GM19023 (cell line): ENCODE measurements around the gene SELENOM.
A peak's percentile ranks its signal among the peaks of the same experiment; 100 is the strongest.
"Not testable (repeated sequence)": the region's sequence is repeated elsewhere in the genome, so short reads cannot be mapped to it uniquely, and the experiment has no call there.

Experiments
- ATAC-seq: cut with Tn5 transposase; IDR thresholded peaks from one replicate; pipeline ENCODE4 v1.9.1; 2021; ENCODE audit warnings: mild to moderate bottlenecking, moderate library complexity; ENCODE audit not compliant: unreplicated experiment

SELENOM gene

DNA sequence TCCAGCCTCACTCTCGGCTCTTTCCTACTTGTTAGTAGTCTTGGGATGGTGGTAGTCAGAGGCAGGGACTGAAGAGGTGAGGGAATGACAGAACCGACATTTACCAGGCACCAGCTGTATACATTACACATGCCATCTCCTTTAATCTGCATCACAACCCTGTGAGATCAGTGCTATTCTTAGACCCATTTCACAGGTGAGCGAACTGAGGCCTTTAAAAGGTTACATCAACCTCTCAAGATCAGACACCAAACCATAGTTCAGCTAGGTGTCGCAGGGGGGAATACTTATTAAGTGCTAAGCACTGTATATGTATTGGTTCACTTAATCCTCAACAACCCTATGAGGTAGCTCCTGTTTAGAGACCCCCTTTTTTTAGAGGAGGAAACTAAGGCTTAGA is 27.3 kb upstream of the SELENOM start:
- ATAC-seq, result no peak

DNA sequence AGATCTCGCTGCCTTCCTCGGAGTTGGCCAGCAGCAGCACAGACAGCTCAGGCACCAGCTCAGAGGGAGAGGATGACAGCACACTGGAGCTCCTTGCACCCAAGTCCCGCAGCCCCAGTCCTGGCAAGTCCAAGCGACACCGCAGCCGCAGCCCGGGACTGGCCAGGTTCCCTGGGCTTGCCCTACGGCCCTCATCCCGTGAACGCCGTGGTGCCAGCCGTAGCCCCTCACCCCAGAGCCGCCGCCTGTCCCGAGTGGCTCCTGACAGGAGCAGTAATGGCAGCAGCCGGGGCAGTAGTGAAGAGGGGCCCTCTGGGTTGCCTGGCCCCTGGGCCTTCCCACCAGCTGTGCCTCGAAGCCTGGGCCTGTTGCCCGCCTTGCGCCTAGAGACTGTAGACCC is 26.5 kb upstream of the SELENOM start:
- ATAC-seq, result no peak

DNA sequence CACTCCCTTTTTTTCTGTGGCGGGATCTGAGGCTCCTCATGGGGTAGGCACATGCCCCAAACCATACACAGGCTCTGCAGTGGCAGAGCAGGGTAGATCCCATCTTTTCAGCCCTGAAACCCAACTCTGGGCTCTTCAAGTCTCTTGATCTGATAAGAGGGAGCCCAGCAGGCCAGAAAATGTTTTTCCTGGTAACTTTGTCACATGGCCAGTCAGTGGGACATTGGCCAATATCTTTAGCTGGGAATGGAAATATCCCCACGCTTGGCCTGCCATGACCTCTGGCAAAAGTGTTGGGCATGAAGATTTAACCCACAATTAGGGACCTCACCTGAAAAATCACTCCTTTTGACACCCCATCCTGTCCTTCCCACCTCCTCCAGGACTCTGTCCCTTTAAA is 23.5 kb upstream of the SELENOM start:
- no peak for ATAC-seq

DNA sequence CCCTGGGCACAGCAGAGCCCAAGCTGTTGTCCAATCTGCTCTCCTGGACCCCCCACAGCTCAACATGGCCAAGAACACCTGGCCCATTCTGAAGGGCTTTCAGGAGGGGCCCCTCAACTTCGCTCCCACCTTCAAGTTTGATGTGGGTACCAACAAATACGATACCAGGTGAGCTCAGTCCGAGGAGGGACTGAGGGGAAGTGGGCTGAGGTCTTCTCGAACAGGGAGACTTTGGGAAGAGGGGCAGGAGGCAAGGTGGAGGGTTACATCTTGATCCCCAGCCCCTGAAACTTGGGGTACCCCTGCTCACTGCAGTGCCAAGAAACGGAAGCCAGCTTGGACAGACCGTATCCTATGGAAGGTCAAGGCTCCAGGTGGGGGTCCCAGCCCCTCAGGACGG is 20.8 kb upstream of the SELENOM start:
- no peak for ATAC-seq

DNA sequence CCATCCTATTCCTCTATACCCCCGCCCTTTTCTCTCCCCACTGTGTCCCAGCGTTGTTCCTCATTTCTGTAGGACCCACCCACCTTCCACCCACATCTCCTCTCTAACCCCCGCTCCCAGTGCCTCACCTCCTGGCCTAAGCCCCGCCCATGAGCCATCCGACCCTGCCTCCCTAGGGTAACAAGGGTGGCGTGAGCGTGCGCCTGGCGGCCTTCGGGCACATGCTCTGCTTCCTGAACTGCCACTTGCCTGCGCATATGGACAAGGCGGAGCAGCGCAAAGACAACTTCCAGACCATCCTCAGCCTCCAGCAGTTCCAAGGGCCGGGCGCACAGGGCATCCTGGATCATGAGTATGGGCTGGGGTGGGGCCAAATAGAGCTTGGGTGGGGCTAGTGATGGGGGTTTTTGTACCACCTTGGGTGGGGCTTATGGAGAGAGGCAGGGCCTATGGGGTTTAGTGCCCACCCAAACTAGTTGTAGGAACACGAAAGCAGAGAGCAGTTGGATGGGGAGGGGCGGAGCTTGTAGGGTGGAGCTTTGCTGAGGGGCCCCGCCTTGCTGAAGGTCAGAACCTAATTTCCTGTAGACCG is 19.9 kb upstream of the SELENOM start:
- ATAC-seq, result no peak

DNA sequence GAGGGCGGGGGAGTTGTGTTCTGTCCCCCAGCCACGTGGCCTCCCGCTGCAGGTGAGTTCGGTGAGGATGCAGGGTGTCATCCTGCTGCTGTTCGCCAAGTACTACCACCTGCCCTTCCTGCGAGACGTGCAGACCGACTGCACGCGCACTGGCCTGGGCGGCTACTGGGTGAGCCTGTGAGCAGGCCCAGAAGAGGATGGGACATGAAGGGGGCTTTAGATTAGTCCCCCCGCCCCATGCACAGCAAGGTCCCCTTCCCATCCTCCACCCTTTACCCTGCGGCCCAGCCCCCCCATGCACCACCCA is 19.5 kb upstream of the SELENOM start:
- no peak for ATAC-seq

DNA sequence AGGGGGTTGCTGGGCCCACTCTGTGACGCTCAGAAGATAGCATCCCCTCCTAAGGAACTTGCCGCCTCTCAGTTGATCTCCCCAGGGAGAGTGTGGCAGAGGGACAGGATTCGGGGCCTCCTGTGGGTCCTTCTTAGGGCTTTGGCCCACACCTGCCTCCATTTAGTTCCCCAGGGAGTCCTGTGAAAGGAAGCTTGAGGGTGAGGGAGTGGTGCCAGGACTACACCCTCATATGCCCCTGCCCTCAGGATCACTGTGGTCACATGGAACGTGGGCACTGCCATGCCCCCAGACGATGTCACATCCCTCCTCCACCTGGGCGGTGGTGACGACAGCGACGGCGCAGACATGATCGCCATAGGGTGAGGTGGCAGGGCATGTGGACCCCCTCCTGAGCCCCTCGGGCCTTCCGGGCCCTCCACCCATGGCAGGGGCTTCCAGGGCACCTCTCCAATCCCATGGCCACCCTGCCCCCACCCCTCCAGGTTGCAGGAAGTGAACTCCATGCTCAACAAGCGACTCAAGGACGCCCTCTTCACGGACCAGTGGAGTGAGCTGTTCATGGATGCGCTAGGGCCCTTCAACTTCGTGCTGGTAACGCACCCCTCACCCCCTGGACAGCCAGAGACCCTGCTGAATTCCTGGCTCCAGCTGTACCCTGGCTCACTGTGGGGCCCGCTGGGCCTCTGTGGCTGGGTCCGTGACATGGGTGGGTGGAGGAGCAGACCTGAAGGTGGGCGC is 18.9 kb upstream of the SELENOM start:
- ATAC-seq, result no peak

DNA sequence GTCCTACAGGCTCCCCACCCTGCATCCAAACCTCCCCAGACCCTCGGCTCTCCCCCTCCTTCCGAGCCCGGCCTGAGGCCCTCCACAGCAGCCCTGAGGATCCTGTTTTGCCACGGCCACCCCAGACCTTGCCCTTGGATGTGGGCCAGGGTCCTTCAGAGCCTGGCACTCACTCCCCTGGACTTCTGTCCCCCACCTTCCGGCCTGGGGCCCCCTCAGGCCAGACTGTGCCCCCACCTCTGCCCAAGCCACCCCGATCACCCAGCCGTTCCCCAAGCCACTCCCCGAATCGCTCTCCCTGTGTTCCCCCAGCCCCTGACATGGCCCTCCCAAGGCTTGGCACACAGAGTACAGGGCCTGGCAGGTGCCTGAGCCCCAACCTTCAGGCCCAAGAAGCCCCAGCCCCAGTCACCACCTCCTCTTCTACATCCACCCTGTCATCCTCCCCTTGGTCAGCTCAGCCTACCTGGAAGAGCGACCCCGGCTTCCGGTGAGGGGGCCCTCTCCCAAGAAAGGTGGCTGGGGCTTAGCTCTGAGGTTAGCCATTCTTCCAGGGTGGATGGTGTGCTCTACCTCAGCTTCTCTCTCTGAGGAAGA is 18.3 kb upstream of the SELENOM start:
- ATAC-seq, result no peak

DNA sequence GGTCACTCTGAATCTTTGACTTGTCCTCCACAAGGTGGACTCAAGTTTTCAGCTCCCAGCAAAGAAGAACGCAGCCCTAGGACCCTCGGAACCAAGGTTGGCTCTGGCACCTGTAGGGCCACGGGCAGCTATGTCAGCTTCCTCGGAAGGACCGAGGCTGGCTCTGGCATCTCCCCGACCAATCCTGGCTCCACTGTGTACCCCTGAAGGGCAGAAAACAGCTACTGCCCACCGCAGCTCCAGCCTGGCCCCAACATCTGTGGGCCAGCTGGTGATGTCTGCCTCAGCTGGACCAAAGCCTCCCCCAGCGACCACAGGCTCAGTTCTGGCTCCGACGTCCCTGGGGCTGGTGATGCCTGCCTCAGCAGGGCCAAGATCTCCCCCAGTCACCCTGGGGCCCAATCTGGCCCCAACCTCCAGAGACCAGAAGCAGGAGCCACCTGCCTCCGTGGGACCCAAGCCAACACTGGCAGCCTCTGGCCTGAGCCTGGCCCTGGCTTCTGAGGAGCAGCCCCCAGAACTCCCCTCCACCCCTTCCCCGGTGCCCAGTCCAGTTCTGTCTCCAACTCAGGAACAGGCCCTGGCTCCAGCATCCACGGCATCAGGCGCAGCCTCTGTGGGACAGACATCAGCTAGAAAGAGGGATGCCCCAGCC is 17.6 kb upstream of the SELENOM start:
- no peak for ATAC-seq

DNA sequence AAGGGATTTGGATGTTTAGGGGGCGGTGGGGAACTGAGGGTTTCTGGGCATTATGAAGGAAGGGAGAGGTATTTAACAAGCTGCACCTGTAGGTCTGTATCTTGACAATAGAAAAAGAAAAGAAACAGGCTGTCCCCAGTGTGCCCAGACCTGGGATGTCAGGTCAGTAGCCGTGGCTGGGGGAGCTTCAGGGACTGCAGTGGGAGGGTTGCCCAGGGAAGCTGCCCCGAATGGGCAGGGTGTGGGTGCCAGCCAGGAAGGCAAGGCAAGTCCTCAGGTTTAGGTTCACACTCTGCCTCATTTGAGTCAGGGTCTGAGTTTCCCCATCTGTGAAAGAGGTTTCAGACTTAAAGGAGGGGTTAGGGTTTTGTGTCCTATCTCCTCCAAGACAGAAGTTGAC is 16.9 kb upstream of the SELENOM start:
- no peak for ATAC-seq

DNA sequence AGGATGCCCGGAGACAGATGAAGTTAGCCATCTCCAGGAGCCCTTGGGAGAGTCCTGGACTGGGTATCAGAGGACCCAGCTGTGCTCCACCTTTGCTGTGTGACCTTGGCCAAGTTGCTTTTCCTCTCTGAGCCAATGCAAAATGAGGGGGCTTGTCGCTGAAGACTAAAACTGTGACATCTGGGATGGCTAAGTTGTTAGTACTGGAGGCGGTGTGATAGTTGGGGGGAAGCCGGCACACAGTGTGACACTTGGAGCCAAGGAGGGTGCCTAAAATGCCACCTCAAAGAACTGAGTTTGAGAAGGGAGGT is 15.9 kb upstream of the SELENOM start:
- ATAC-seq, result no peak

DNA sequence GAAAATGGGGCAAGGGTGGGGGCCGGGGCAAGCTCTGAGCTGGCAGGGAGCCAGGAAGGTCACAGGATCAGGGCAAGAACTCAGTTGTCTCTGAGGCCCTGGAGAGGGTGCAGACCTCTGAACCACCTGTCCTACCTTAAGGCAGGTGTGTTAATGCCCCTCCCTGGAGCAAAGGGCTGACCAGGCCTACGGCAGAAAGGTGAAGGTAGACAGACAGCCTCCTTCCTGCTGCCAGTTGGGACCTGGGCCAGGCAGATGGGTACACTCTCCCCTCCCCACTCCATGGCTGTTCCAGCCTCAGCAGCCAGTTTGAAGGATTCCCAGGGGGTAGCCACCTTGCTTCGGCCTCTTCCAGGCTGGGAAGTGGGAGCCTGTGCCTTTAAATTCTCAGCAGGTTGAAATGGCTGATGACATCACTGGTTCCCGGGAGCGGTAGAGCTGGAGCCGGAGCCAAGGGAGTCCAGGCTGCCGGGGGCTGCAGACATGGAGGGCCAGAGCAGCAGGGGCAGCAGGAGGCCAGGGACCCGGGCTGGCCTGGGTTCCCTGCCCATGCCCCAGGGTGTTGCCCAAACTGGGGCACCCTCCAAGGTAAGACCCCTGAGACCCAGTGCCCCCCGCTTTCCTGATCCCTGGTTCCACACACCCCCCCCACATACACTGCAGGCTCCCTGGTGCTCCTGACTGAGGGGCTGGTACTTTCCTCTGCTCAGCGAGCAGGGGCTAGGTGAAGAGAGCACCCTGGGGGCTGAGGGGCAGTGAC is 15.3 kb upstream of the SELENOM start, which contains the start of gene INPP5J:
INPP5J (plus strand) TSS at position 435 of the 760 bp plus-strand sequence; CDS start at position 484, 49 bp downstream.
- ATAC-seq, result no peak

DNA sequence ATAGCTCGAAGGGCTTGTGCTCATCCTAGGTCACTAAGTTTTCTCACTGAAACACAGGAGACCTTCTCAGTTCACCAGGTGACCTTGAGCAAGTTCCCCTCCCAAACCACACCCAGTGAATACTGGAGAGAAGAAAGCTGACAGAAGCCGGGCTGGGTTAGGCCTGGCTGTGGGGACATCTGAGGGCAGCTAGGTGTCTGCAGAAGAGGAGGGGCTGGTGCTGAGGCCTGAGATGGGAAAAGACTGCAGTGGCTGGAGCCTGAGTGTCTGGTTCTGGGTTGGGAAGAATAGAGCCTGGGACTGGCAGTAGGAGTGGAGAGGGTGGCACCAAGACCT is 14.8 kb upstream of the SELENOM start:
- no peak for ATAC-seq

DNA sequence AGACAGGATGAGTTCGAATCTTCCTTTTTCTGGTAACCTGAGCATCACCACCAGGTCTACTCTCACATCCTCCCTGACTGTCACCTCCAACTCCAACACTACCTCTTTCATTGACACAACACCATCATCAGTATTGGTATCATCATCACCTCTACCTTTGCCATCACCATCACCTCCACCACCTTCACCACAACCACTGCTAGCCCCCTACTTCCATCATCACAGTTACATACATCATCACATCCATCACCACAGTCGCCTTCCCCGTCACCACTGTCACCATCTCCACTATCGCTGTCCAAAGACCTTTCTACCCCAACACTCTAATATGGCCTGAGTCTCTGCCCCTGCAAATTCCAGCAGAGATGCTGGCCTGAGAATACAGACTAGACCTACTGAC is 14.0 kb upstream of the SELENOM start:
- no peak for ATAC-seq

DNA sequence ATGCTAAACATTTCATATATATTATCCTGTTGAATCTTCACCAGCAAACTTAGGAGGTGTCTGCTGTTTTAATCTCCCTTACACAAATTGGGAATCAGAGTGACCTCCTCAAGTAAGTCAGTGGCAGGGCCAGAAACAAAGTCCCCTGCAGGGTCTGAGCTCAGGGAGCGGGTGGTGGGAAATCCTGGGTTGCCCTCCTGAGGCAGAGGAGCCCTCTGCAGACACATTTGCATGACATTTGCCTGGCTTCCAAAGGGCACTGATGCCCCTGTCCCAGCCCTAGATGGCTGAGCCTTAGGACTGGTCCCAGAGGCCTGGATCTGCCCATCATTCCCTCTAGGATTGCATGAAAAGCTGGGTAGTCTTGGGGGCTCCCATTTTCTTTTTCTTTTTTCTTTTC is 13.3 kb upstream of the SELENOM start:
- no peak for ATAC-seq

DNA sequence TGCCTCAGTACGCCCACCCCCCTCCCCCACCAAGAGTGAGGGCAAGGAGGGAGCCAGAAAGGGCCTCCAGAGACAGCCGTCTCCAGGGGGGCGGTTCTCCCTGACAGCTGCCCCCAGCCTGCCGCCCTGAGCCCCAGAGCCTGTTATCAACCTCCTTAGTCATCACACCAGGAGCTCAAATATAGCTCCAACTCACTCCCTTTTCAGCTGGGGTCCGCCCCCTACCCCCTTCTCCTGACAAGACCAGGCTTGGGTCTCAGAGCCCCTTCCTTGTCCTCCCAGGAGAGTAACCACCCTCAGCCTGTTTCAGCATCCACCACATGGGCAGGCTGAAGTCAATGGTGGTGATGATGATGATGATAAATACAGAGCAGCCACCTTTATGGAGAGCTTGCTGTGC is 12.9 kb upstream of the SELENOM start:
- no peak for ATAC-seq

DNA sequence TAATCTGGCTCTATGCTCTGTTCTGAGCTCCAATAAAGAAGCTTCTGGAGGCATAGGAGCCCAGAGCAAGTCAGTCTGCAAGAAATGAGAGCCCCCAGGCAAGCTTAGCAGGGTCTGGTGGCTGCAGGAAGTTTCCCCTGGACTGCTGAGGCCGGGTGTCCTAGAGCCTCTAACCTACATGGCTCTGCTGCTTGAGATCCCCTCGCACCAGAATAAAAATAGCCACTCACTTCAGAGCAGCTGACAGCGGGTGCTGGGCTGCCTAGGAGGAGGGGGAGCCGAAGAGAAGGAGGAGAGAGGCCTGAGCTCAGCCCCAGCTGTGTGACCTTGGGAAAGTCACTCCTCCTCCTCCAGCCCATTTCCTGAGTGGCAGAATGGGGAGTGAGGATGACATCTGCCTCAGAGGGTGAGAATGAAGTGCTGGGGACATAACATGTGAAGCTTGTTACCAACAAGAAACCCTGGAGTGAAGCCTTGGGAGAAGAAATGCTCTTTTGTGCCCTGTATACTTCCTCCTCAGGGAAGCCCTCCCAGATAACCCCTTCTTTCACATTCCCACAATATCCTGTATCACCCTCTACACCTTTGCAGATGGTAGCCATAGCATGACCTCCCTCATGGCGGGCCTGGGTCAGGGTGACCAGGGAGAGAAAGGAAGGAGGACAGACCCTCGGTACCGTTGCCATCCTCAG is 11.8 kb upstream of the SELENOM start:
- ATAC-seq, result no peak

DNA sequence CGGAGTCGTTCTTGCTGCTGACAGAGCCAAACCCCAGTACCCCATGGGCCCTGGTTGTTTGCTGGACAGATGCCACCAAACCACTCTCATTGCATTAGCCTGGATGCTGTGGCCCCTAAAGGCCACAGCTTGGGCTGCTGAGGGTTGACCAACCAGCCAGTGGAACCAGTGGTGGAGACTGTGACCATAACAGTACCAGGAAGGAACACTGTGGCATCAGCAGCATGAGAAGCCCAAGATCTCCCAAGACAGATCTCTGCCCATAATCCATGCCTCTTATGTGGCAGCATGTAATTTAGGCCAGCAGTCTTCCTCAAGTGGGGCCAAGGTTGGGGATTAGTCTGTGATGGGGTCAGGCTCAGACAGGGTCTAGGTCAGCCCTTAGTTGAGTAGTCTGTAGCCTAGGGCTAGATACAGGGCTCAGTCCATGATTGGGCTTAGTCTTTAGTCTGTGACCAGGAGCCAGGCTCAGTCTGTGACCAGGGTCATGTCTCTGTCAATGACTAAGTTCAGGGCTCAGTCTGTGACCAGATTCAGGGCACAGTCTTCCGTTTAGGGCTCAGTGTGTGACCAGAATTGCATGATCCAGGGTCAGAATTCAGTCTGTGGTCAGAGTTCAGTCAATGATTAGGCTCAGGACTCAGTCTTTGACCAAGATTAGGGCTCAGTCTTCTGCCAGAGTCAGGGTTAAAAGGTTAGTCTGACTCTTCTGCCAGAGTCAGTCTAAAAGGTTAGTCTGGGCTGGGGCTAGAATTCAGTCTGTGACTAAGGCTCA is 10.9 kb upstream of the SELENOM start:
- ATAC-seq, result no peak

DNA sequence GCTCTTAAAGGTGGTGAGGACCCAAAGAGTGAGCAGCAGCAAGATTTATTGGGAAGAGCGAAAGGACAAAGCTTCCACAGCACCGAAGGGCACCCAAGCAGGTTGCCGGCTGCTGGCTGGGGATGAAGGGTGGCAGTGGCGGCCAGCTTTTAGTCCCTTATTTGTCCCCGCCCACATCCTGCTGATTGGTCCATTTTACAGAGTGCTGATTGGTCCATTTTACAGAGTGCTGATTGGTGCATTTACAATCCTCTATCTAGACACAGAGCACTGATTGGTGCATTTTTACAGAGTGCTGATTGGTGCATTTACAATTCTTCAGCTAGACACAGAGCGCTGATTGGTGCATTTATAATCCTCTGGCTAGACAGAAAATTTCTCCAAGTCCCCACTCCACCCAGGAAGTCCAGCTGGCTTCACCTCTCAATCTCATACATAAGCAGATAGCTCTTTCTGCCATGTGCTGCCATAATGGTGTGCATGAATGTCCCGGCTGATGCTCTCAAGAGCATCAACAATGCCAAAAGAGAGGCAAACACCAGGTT is 5.3 kb upstream of the SELENOM start:
- not testable (repeated sequence) for ATAC-seq

DNA sequence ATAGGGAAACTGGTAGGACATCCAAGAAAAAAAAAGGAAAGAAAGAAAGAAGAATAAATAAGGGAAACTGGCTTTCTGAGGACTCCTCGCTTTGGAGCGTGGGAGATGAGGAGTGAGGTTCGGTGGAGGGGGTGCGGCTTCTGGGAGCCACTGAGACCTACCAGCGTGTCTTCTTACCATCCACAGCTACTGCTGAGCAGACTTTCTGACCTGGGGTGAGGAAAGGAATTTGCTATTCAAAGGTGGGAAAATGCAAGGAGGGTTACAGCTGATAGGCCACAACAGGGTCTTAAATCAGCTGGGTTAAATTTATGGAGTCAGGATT is 488 bp upstream of the SELENOM start:
- peak; percentile 26 for ATAC-seq
